HEK293T (cell line): ENCODE measurements around the gene ZDHHC17.

ENCODE experiments used
- ARNT ChIP-seq: fragments of 450-650 bp; IDR thresholded peaks from 2 replicates; pipeline ENCODE4 v1.6.1; 2017; ENCODE audit warnings: mild to moderate bottlenecking
- BHLHE40 ChIP-seq: fragments of 450-650 bp; IDR thresholded peaks from 2 replicates; pipeline ENCODE4 v1.6.1; 2016; ENCODE audit warnings: mild to moderate bottlenecking, moderate library complexity, borderline replicate concordance
- CTBP1 ChIP-seq: fragments of 450-650 bp; IDR thresholded peaks from 2 replicates; pipeline ENCODE4 v1.6.1; 2016; ENCODE audit warnings: borderline replicate concordance
- ELF4 ChIP-seq: fragments of 450-650 bp; IDR thresholded peaks from 2 replicates; pipeline ENCODE4 v1.6.1; 2017; ENCODE audit warnings: antibody characterized with exemption
- FOXA1 ChIP-seq: fragments of 450-650 bp; IDR thresholded peaks from 2 replicates; pipeline ENCODE4 v1.6.1; 2016; ENCODE audit warnings: mild to moderate bottlenecking
- FOXK2 ChIP-seq: fragments of 450-650 bp; IDR thresholded peaks from 2 replicates; pipeline ENCODE4 v1.6.1; 2016; ENCODE audit warnings: mild to moderate bottlenecking
- FOXM1 ChIP-seq: fragments of 450-650 bp; IDR thresholded peaks from 2 replicates; pipeline ENCODE4 v1.6.1; 2017; ENCODE audit warnings: mild to moderate bottlenecking, borderline replicate concordance
- HDGF ChIP-seq: fragments of 450-650 bp; IDR thresholded peaks from 2 replicates; pipeline ENCODE4 v1.6.1; 2017; ENCODE audit warnings: antibody characterized with exemption, borderline replicate concordance
- NFRKB ChIP-seq: fragments of 450-650 bp; IDR thresholded peaks from 2 replicates; pipeline ENCODE4 v1.6.1; 2016; ENCODE audit warnings: mild to moderate bottlenecking, moderate library complexity
- SP1 ChIP-seq: fragments of 450-650 bp; IDR thresholded peaks from 2 replicates; pipeline ENCODE4 v1.6.1; 2017
- SUZ12 ChIP-seq: fragments of 450-650 bp; IDR thresholded peaks from 2 replicates; pipeline ENCODE4 v1.6.1; 2016; ENCODE audit warnings: mild to moderate bottlenecking

DNA sequence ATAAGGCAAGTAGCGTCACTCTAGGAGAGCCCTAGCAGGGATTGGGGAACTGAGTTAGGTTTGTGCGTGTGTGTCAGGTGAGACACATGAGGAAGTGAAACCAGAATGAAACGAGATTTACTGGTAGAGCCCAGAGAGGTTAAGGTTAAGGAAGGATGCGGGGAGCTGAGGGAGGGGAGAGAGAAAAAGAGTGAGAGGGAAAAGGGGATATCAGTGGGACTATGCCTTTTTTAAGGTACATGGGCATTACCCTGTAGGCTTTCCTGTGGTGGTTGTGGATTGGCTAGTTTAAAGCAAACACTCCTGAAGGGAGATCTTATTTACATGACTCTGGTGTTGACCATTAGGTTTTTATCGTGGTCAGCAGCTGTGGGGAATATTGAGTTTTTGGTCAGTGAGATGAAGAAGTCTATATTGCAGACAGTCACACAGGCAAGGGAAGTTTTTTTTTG, 13.9 kb downstream of the ZDHHC17 start:
- TF ChIP-seq BHLHE40 (no peak), SUZ12 (no peak), NFRKB (no peak), ELF4 (no peak), HDGF (no peak), ARNT (no peak), FOXA1 (no peak), CTBP1 (no peak), SP1 (no peak), FOXK2 (no peak), FOXM1 (no peak)
